KOPT-K1 (cell line): ENCODE measurements around the gene KMT5B.

Experiments
- H3K27ac ChIP-seq: fragments of 200-600 bp; sonication (generic); 2 replicates; pipeline ENCODE4 v1.5.1; 2016; ENCODE audit warnings: antibody characterized with exemption, mild to moderate bottlenecking, low read depth, low read length; ENCODE audit not compliant: poor library complexity, severe bottlenecking
- H3K36me3 ChIP-seq: fragments of 200-600 bp; sonication (generic); 2 replicates; pipeline ENCODE4 v1.5.1; 2017; ENCODE audit warnings: antibody characterized with exemption, mild to moderate bottlenecking, low read length, moderate library complexity; ENCODE audit not compliant: insufficient read depth
- H3K9me3 ChIP-seq: fragments of 200-600 bp; sonication (generic); 2 replicates; pipeline ENCODE4 v1.5.1; 2017; ENCODE audit warnings: antibody characterized with exemption, low read length, mild to moderate bottlenecking; ENCODE audit not compliant: insufficient read depth, poor library complexity, severe bottlenecking

The KMT5B gene

GRCh38 chr11:68231621-68232020, 18.5 kb upstream of the KMT5B start:
- H3K27ac ChIP-seq = no peak overlapping the region
- no peaks in the 10 kb centered on the region for H3K36me3 ChIP-seq
- H3K9me3 ChIP-seq = peaks cover 16% of the 10 kb centered on the region

DNA sequence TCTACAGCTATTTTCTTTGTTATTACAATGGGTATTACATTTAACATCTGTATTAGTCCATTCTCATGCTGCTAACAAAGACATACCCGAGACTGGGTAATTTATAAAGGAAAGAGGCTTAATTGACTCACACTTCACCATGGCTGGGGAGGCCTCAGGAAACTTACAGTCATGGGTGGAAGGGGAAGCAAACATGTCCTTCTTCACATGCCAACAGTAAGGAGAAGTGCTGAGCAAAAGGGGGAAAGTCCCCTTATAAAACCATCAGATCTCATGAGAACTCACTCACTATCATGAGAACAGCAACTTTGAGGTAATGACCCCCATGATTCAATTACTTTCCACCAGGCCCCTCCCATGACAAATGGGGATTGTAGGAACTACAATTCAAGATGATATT, 16.5 kb upstream of the KMT5B start:
- H3K27ac ChIP-seq = no peak overlapping the region
- no peaks in the 10 kb centered on the region for H3K36me3 ChIP-seq
- peaks cover 16% of the 10 kb centered on the region for H3K9me3 ChIP-seq

- Histone ChIP-seq H3K9me3 (peaks cover 16% of the 10 kb centered on the region), H3K27ac (no peak overlapping the region), H3K36me3 (no peaks in the 10 kb centered on the region)
Observed at GRCh38 chr11:68226421-68226820, 13.3 kb upstream of the KMT5B start.

GRCh38 chr11:68224606-68225005, 11.5 kb upstream of the KMT5B start:
- no peak overlapping the region for H3K27ac ChIP-seq
- no peaks in the 10 kb centered on the region for H3K36me3 ChIP-seq
- H3K9me3 ChIP-seq = peaks cover 12% of the 10 kb centered on the region

GRCh38 chr11:68223275-68223674, 10.2 kb upstream of the KMT5B start:
- H3K27ac ChIP-seq = no peak overlapping the region
- no peaks in the 10 kb centered on the region for H3K36me3 ChIP-seq
- H3K9me3 ChIP-seq = no peaks in the 10 kb centered on the region

- no peaks in the 10 kb centered on the region for H3K9me3 ChIP-seq
- no peaks in the 10 kb centered on the region for H3K36me3 ChIP-seq
Observed at GRCh38 chr11:68221406-68221805, 8.3 kb upstream of the KMT5B start.

DNA sequence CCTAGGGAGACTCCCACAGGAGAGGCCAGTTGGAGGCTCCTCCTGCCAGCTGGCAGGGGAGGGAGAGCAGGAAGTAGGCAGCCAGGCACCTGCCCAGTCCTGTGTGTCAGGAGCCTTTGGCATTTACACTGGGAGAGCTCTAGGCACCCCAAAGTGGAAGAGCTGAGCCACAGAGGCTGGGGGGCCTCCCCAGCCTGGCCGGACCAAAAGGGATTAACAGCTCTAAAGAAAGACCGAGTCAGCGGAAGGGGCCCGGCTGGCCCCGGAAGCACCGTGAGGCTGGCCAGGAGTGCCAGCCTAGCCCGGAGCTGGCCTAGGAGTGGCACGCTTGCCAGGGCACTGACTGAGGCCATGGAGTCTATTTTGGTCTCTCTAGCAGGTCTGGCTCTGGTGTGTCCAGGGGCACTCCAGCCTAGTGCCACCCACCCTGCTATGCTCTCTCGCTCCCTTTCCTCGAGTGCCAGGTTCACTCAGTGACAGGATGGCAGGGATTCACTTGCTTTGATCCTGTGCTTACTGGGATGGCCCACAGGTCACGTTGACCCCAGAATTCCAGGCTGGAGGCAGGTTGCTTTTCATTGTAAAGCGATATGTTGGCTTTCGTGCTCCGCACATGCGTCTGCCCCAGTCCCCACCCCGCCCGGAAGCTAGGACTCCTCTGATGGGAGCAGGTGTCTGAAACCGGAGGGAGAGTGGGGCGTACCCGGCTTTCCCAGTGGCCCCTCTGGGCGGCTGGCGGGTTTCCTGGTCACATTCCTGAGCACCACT, 3.3 kb upstream of the KMT5B start:
- Histone ChIP-seq H3K36me3 (no peaks in the 10 kb centered on the region), H3K27ac (no peak overlapping the region)

More at GRCh38 chr11:68221406-68221805, 8.3 kb upstream of the KMT5B start:
- H3K27ac ChIP-seq = no peak overlapping the region

GRCh38 chr11:68215524-68216170, 2.6 kb upstream of the KMT5B start:
- Histone ChIP-seq H3K27ac (no peak overlapping the region), H3K9me3 (no peaks in the 10 kb centered on the region), H3K36me3 (no peaks in the 10 kb centered on the region)

More for the DNA sequence above, 3.3 kb upstream of the KMT5B start:
- no peaks in the 10 kb centered on the region for H3K9me3 ChIP-seq

- no peaks in the 10 kb centered on the region for H3K36me3 ChIP-seq
- H3K9me3 ChIP-seq = no peaks in the 10 kb centered on the region
- no peak overlapping the region for H3K27ac ChIP-seq
Observed at GRCh38 chr11:68215087-68215445, 2.0 kb upstream of the KMT5B start.

DNA sequence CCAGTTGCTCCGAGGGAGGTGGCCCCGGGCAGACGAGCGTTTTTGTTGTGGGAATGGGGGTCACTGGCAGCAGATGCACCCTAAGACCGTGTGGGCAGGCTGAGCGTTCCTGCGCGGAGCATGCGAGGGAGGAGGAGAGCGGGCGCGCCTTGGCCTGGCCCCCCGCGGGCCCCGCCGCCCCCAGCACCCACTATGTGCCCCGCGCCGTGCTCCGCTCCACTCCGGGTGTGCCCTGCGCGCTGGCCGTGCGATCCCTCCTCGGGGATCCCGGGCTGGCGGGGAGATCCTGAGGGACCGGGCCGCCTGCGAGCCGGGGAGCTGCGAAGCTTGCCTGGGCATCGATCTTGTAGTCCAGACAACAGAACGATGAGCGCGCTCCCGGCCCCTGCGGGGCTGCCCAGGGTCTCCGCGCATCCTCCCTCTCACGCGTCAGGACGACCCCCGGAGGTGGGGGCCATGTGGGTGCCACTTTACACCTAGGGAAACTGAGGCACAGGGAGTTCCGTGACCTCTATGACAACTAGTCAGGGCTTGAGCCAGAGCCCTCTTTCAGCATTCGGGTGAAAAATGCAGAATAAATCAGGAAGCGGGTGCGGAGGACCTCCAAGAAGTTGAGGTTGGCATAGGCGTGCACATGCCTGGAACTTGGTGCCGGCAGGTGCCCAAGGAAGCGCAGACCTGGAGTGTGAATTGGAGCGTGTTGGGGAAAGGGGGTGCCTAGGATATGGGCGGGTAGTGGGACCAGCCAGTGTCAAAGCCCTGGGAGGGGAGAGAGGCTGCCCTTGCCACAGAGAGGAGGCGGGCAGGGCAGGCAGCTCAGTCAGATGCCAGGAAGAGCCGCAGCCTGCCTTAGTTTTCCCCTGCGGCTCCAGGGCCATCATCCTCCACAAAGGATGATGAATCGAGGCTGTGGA, 1.3 kb upstream of the KMT5B start:
- H3K9me3 ChIP-seq = no peaks in the 10 kb centered on the region
- H3K27ac ChIP-seq = peak overlapping the region; percentile 80

DNA sequence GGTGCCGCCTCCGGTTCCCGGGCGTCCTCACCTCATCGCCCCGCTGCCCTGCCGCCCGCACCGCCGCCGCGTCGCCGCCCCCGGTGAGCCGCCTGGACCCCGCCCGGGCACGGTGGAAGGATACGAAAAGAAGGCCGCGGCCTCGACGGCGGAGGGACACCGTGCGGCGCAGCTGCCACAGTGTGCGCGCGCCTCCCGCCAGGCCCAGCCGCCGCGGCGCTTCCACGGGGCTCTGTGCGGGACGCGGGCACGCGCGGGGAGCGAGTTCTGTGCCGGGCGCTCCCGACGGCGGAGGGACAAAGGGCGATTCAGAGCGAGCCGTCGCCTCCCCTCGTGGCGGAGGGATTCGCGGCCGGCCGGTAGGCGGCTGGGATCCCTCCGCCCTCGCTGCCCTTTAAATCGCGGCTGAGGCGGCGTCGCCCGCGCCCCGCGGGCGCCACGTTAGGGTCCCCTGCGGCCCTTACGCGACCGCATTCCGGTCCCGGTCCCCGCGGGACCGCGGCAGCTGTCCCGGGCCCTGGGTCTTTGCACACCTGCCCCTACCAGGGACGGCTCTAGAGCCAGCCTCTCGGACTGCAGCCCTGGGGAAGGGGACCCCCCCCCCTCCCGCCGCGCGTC, 568 bp upstream of the KMT5B start:
- Histone ChIP-seq H3K36me3 (no peaks in the 10 kb centered on the region), H3K27ac (peak overlapping the region; percentile 80), H3K9me3 (no peaks in the 10 kb centered on the region)

More for the DNA sequence above, 1.3 kb upstream of the KMT5B start:
- no peaks in the 10 kb centered on the region for H3K36me3 ChIP-seq

GRCh38 chr11:68212421-68213134, 518 bp downstream of the KMT5B start:
- Histone ChIP-seq H3K36me3 (no peaks in the 10 kb centered on the region), H3K9me3 (no peaks in the 10 kb centered on the region), H3K27ac (peak overlapping the region; percentile 80)

DNA sequence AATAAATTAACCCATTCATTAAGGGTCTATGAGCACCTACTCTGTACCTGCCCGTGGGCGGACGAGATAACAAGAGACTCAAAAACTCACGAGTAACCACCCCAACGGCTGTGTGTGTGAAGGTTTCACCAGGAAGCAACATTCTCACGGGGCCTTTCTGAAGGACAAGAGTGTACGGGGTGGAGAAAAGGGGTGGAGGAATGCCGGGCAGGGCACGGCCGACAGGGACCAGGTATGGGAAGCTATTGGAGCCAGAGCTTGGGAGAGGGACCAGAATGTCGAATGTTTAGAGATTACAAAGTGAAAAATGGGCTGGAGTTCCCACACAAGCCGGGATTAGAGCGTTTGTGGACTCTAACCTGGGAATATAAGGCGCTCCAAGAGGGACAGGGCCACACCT, 1.6 kb downstream of the KMT5B start:
- Histone ChIP-seq H3K9me3 (no peaks in the 10 kb centered on the region), H3K27ac (no peak overlapping the region), H3K36me3 (no peaks in the 10 kb centered on the region)

DNA sequence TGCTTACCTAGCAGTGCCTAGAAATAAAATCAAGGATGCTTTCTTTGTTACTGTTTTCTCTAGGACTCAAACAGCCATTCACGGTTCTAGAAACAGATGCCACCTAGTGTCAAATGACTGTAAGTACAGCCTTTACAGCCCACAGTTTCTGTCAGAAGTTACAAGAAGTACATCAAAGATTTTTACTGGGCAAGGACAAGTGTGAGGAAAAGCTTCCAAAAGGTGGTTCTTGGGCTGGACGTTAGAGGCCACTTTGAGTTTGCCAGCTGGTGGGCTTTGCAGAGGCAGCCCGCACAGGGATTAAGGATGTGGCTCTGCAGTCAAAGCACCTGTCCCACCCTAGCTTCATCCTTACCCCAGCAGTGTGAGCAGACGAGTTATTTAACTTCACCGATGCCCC, 6.9 kb downstream of the KMT5B start:
- no peak overlapping the region for H3K27ac ChIP-seq
- H3K9me3 ChIP-seq = no peaks in the 10 kb centered on the region
- no peaks in the 10 kb centered on the region for H3K36me3 ChIP-seq
